SK-N-SH treated with all-trans-retinoic acid at 6 μM for 48 hours (cell line): Measurements from ENCODE around the gene TRIM71.
"Not testable (repeated sequence)": the region's sequence is repeated elsewhere in the genome, so short reads cannot be mapped to it uniquely, and the experiment has no call there.

ENCODE experiments used
- ARNTL ChIP-seq: fragments of 450-650 bp; formaldehyde crosslinking; IDR thresholded peaks from 2 replicates; pipeline ENCODE4 v1.5.0; 2020; ENCODE audit warnings: low read depth, mild to moderate bottlenecking, moderate library complexity, borderline replicate concordance
- ESRRG ChIP-seq: fragments of 250-450 bp; sonication (Bioruptor Pico); IDR thresholded peaks from 2 replicates; pipeline ENCODE4 v1.6.1; 2021; ENCODE audit warnings: mild to moderate bottlenecking
- GLIS3 ChIP-seq: fragments of 250-450 bp; sonication (Bioruptor Pico); IDR thresholded peaks from 2 replicates; pipeline ENCODE4 v1.5.0; 2020; ENCODE audit warnings: mild to moderate bottlenecking, moderate library complexity
- OSR1 ChIP-seq: fragments of 250-450 bp; sonication (Bioruptor Pico); IDR thresholded peaks from 2 replicates; pipeline ENCODE4 v1.8.0; 2022; ENCODE audit warnings: moderate library complexity, mild to moderate bottlenecking, inconsistent platforms
- SNAI2 ChIP-seq: fragments of 250-450 bp; sonication (Bioruptor Pico); IDR thresholded peaks from 2 replicates; pipeline ENCODE4 v1.5.0; 2020; ENCODE audit warnings: mild to moderate bottlenecking, moderate library complexity
- ZC3H10 ChIP-seq: fragments of 250-450 bp; sonication (Bioruptor Pico); IDR thresholded peaks from 2 replicates; pipeline ENCODE4 v1.5.1; 2021; ENCODE audit warnings: mild to moderate bottlenecking, moderate library complexity
- ZNF565 ChIP-seq: fragments of 450-650 bp; formaldehyde crosslinking; conservative IDR thresholded peaks from 2 replicates; pipeline ENCODE4 v1.5.0; 2020; ENCODE audit warnings: low read depth, mild to moderate bottlenecking, moderate library complexity
- TF ChIP-seq, protein P1 (sequence below): fragments of 250-450 bp; sonication (Bioruptor Pico); IDR thresholded peaks from 2 replicates; pipeline ENCODE4 v1.5.1; 2020; ENCODE audit warnings: low read depth, mild to moderate bottlenecking, moderate library complexity
- TF ChIP-seq, protein P2 (sequence below): fragments of 250-450 bp; sonication (Bioruptor Pico); IDR thresholded peaks from 2 replicates; pipeline ENCODE4 v1.8.0; 2021; ENCODE audit warnings: low read depth, mild to moderate bottlenecking, moderate library complexity, borderline replicate concordance
- TF ChIP-seq, protein P3 (sequence below): fragments of 250-450 bp; sonication (Bioruptor Pico); IDR thresholded peaks from 2 replicates; pipeline ENCODE4 v1.5.0; 2020; ENCODE audit warnings: mild to moderate bottlenecking, moderate library complexity

DNA sequence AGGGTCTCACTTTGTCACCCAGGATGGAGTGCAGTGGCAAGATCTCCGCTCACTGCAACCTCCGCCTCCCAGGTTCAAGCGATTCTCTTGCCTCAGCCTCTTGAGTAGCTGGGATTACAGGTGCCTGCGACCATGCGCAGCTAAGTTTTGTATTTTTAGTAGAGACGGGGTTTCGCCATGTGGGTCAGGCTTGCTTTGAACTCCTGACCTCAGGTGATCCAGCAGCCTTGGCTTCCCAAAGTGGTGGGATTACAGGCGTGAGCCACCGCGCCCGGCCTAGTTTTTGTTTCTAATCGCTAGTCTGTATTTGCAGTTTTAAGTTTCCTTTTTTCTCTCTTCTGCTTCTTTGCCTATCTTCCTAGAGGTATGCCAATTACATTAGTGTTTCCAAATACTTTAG lies 127.8 kb downstream of the TRIM71 start:
- TF ChIP-seq, protein P1, sequence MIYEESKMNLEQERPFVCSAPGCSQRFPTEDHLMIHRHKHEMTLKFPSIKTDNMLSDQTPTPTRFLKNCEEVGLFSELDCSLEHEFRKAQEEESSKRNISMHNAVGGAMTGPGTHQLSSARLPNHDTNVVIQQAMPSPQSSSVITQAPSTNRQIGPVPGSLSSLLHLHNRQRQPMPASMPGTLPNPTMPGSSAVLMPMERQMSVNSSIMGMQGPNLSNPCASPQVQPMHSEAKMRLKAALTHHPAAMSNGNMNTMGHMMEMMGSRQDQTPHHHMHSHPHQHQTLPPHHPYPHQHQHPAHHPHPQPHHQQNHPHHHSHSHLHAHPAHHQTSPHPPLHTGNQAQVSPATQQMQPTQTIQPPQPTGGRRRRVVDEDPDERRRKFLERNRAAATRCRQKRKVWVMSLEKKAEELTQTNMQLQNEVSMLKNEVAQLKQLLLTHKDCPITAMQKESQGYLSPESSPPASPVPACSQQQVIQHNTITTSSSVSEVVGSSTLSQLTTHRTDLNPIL (CRISPR knock-in tag), result not testable (repeated sequence)
- TF ChIP-seq GLIS3 (CRISPR knock-in tag); ESRRG (CRISPR knock-in tag); ZNF565 (CRISPR knock-in tag); ARNTL (CRISPR knock-in tag); ZC3H10; OSR1 (CRISPR knock-in tag); SNAI2 (CRISPR knock-in tag): not testable (repeated sequence)
- TF ChIP-seq, protein P2, sequence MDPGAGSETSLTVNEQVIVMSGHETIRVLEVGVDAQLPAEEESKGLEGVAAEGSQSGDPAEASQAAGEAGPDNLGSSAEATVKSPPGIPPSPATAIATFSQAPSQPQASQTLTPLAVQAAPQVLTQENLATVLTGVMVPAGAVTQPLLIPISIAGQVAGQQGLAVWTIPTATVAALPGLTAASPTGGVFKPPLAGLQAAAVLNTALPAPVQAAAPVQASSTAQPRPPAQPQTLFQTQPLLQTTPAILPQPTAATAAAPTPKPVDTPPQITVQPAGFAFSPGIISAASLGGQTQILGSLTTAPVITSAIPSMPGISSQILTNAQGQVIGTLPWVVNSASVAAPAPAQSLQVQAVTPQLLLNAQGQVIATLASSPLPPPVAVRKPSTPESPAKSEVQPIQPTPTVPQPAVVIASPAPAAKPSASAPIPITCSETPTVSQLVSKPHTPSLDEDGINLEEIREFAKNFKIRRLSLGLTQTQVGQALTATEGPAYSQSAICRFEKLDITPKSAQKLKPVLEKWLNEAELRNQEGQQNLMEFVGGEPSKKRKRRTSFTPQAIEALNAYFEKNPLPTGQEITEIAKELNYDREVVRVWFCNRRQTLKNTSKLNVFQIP (CRISPR knock-in tag), result not testable (repeated sequence)
- TF ChIP-seq, protein P3, sequence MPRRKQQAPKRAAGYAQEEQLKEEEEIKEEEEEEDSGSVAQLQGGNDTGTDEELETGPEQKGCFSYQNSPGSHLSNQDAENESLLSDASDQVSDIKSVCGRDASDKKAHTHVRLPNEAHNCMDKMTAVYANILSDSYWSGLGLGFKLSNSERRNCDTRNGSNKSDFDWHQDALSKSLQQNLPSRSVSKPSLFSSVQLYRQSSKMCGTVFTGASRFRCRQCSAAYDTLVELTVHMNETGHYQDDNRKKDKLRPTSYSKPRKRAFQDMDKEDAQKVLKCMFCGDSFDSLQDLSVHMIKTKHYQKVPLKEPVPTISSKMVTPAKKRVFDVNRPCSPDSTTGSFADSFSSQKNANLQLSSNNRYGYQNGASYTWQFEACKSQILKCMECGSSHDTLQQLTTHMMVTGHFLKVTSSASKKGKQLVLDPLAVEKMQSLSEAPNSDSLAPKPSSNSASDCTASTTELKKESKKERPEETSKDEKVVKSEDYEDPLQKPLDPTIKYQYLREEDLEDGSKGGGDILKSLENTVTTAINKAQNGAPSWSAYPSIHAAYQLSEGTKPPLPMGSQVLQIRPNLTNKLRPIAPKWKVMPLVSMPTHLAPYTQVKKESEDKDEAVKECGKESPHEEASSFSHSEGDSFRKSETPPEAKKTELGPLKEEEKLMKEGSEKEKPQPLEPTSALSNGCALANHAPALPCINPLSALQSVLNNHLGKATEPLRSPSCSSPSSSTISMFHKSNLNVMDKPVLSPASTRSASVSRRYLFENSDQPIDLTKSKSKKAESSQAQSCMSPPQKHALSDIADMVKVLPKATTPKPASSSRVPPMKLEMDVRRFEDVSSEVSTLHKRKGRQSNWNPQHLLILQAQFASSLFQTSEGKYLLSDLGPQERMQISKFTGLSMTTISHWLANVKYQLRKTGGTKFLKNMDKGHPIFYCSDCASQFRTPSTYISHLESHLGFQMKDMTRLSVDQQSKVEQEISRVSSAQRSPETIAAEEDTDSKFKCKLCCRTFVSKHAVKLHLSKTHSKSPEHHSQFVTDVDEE (CRISPR knock-in tag), result not testable (repeated sequence)
